CD14-positive monocyte (primary cell): ENCODE data around the gene RELN. TPM values are rescaled to one million over a fixed set of nuclear protein-coding genes. Genes with fewer than 3 reads are reported as not detected.

Experiments used
- DNase-seq, 3 donors: peaks; one replicate each; pipeline ENCODE4 v3.0.0-alpha.2; 2011 to 2022
- H2AFZ ChIP-seq: 2 replicates; pipeline ENCODE4 v1.6.0; 2012; ENCODE audit warnings: mild to moderate bottlenecking, low read depth, low read length, inconsistent platforms; ENCODE audit not compliant: insufficient read depth, poor library complexity, severe bottlenecking
- H3K27ac ChIP-seq, 2 donors: 1 replicate in 1 of 2; 2 replicates in 1 of 2; pipeline ENCODE4 v1.5.1; 2012 to 2013; ENCODE audit warnings: low read length in 2 of 2, control low read depth in 1 of 2, inconsistent platforms in 1 of 2, low read depth in 1 of 2, mild to moderate bottlenecking in 1 of 2
- H3K27me3 ChIP-seq, 2 donors: one replicate each; pipeline versions ENCODE4 v1.6.0 to v1.6.1; 2011 to 2013; ENCODE audit warnings: low read length in 2 of 2; ENCODE audit not compliant: control insufficient read depth in 2 of 2, insufficient read depth in 2 of 2
- H3K36me3 ChIP-seq, 2 donors: replicated peaks in 1 of 2; 1 replicate in 1 of 2; 2 replicates in 1 of 2; pipeline versions ENCODE4 v1.5.1 to v1.6.1; 2012 to 2013; ENCODE audit warnings: low read length in 2 of 2, control low read depth in 1 of 2, inconsistent platforms in 1 of 2, mild to moderate bottlenecking in 1 of 2; ENCODE audit not compliant: insufficient read depth in 2 of 2, control insufficient read depth in 1 of 2
- H3K4me1 ChIP-seq, 2 donors: 1 replicate in 1 of 2; 2 replicates in 1 of 2; pipeline versions ENCODE4 v1.5.1 to v1.6.1; 2012 to 2013; ENCODE audit warnings: low read length in 2 of 2, control low read depth in 1 of 2, inconsistent platforms in 1 of 2, mild to moderate bottlenecking in 1 of 2, moderate library complexity in 1 of 2; ENCODE audit not compliant: insufficient read depth in 2 of 2, control insufficient read depth in 1 of 2
- H3K4me2 ChIP-seq: replicated peaks from 2 replicates; pipeline ENCODE3; 2012; ENCODE audit warnings: low read length, moderate library complexity, mild to moderate bottlenecking; ENCODE audit not compliant: poor library complexity, severe bottlenecking; ENCODE audit errors: extremely low read depth
- H3K4me3 ChIP-seq, 3 experiments: fragments of 200-600 bp in 1 of 3; sonication (generic) in 1 of 3; replicated peaks in 1 of 3; 1 replicate in 2 of 3; 2 replicates in 1 of 3; pipeline ENCODE4 v1.5.1; 2011 to 2013; ENCODE audit warnings: low read length in 3 of 3, mild to moderate bottlenecking in 3 of 3, control low read depth in 2 of 3, low read depth in 2 of 3, inconsistent platforms in 1 of 3, moderate library complexity in 1 of 3
- H3K79me2 ChIP-seq: 2 replicates; pipeline ENCODE4 v1.6.0; 2012; ENCODE audit warnings: mild to moderate bottlenecking, control low read depth, inconsistent platforms, low read length, moderate library complexity; ENCODE audit not compliant: insufficient read depth
- H3K9ac ChIP-seq: 2 replicates; pipeline ENCODE4 v1.6.0; 2017; ENCODE audit warnings: low read length, mild to moderate bottlenecking; ENCODE audit not compliant: insufficient read depth, poor library complexity, severe bottlenecking
- H3K9me3 ChIP-seq, 2 donors: replicated peaks in 1 of 2; 1 replicate in 1 of 2; 2 replicates in 1 of 2; pipeline versions ENCODE4 v1.5.1 to v1.6.1; 2012 to 2013; ENCODE audit warnings: low read length in 2 of 2, control low read depth in 1 of 2; ENCODE audit not compliant: control insufficient read depth in 1 of 2, insufficient read depth in 1 of 2
- H4K20me1 ChIP-seq: 2 replicates; pipeline ENCODE4 v1.6.0; 2012; ENCODE audit warnings: mild to moderate bottlenecking, low read length, control low read depth, moderate library complexity; ENCODE audit not compliant: insufficient read depth
- H3K27ac Mint-ChIP-seq, 7 donors: one replicate each; pipeline ENCODE4 v1.8.0; 2020; ENCODE audit warnings: mild to moderate bottlenecking in 7 of 7, mixed read lengths in 7 of 7, moderate library complexity in 6 of 7, inconsistent platforms in 2 of 7
- H3K27me3 Mint-ChIP-seq, 3 donors: one replicate each; pipeline ENCODE4 v1.8.0; 2021 to 2022; ENCODE audit warnings: low read depth in 3 of 3, mild to moderate bottlenecking in 3 of 3, mixed read lengths in 3 of 3, moderate library complexity in 3 of 3, inconsistent platforms in 1 of 3
- H3K36me3 Mint-ChIP-seq, 2 donors: one replicate each; pipeline ENCODE4 v1.8.0; 2020; ENCODE audit warnings: mixed read lengths in 2 of 2, inconsistent platforms in 1 of 2, mild to moderate bottlenecking in 1 of 2
- H3K4me1 Mint-ChIP-seq: one replicate; pipeline ENCODE4 v1.8.0; 2020; ENCODE audit warnings: mild to moderate bottlenecking, mixed read lengths
- H3K4me3 Mint-ChIP-seq, 2 donors: one replicate each; pipeline ENCODE4 v1.8.0; 2020; ENCODE audit warnings: mild to moderate bottlenecking in 2 of 2, mixed read lengths in 2 of 2, moderate library complexity in 1 of 2
- H3K9me3 Mint-ChIP-seq, 7 donors: one replicate each; pipeline ENCODE4 v1.8.0; 2020 to 2022; ENCODE audit warnings: mixed read lengths in 7 of 7, mild to moderate bottlenecking in 6 of 7, moderate library complexity in 6 of 7, inconsistent platforms in 2 of 7
- CTCF ChIP-seq: fragments of 200-600 bp; IDR thresholded peaks from one replicate; pipeline ENCODE4 v1.8.0; 2022; ENCODE audit warnings: antibody characterized with exemption, mild to moderate bottlenecking
- WGBS: methylation state at CpG from one replicate; pipeline ENCODE4 v1.1.5; 2013; ENCODE audit warnings: missing lambda C conversion rate; ENCODE audit not compliant: insufficient coverage; 5-methylcytosine and 5-hydroxymethylcytosine counted together
- intact Hi-C, 2 donors: fragments of 100-400 bp; cut with micrococcal nuclease; formaldehyde crosslinking; loops; one replicate each; pipeline versions ENCODE4 v1.15.0 to v1.15.1; 2023
- polyA plus RNA-seq, 3 donors: library from polyadenylated mRNA; depleted of rRNA in 1 of 3; unstranded in 2 of 3; stranded (reverse) in 1 of 3; fragments of 300-500 nt in 2 of 3; fragments of >200 nt in 1 of 3; fragmentation: Illumina TruSeq in 2 of 3; gene quantifications; 1 replicate in 2 of 3; 2 replicates in 1 of 3; pipeline ENCODE4 v1.2.3, GENCODE V29; 2012 to 2021

The RELN gene
- polyA plus RNA-seq, 3 donors = not detected

GRCh38 chr7:103560136-103560535, 429.3 kb downstream of the RELN start:
- no peaks in the 10 kb centered on the region for H4K20me1 ChIP-seq
- no peaks in the 10 kb centered on the region for H3K27me3 ChIP-seq
- no peak overlapping the region for H3K27ac Mint-ChIP-seq
- no peak overlapping the region for H3K4me3 Mint-ChIP-seq
- no peaks in the 10 kb centered on the region for H3K79me2 ChIP-seq
- no peaks in the 10 kb centered on the region for H3K4me1 Mint-ChIP-seq
- H3K36me3 Mint-ChIP-seq = no peaks in the 10 kb centered on the region
- no CpG with 5 or more reads among the region's 1 CpG for WGBS
- intact Hi-C loops = loop anchor here in 1 of 2 donors (10.0 kb wide), 1 partner anchor 1355 kb away; no protein-coding TSS in a partner anchor
- no peak for DNase-seq
- no peak overlapping the region for H3K27ac ChIP-seq
- H3K4me2 ChIP-seq = no peak overlapping the region
- H3K27me3 Mint-ChIP-seq = peaks cover 0 to 3% (median 0%) of the 10 kb centered on the region in 3 donors
- H3K36me3 ChIP-seq = no peaks in the 10 kb centered on the region
- H2AFZ ChIP-seq = no peak overlapping the region
- H3K9me3 Mint-ChIP-seq = no peaks in the 10 kb centered on the region
- H3K4me1 ChIP-seq = no peaks in the 10 kb centered on the region
- no peaks in the 10 kb centered on the region for H3K9me3 ChIP-seq
- no peak overlapping the region for H3K4me3 ChIP-seq
- H3K9ac ChIP-seq = no peak overlapping the region
- TF ChIP-seq CTCF = no peak

GRCh38 chr7:103551016-103551415, 438.4 kb downstream of the RELN start:
- no peak overlapping the region for H3K4me3 ChIP-seq
- no peaks in the 10 kb centered on the region for H3K4me1 ChIP-seq
- no peak overlapping the region for H3K27ac Mint-ChIP-seq
- H3K27me3 Mint-ChIP-seq = peaks cover 0 to 3% (median 1%) of the 10 kb centered on the region in 3 donors
- H3K9ac ChIP-seq = no peak overlapping the region
- no peaks in the 10 kb centered on the region for H3K27me3 ChIP-seq
- no peaks in the 10 kb centered on the region for H3K36me3 Mint-ChIP-seq
- DNase-seq = no peak
- peaks cover 0 to 3% (median 0%) of the 10 kb centered on the region in 7 donors for H3K9me3 Mint-ChIP-seq
- no peak overlapping the region for H3K4me2 ChIP-seq
- H3K27ac ChIP-seq = no peak overlapping the region
- no peaks in the 10 kb centered on the region for H3K36me3 ChIP-seq
- H3K4me3 Mint-ChIP-seq = no peak overlapping the region
- H2AFZ ChIP-seq = no peak overlapping the region
- no peaks in the 10 kb centered on the region for H3K79me2 ChIP-seq
- intact Hi-C loops = no loop called here
- no peaks in the 10 kb centered on the region for H3K9me3 ChIP-seq
- 93% methylated on average over 5 of the region's 12 CpGs for WGBS
- H3K4me1 Mint-ChIP-seq = no peaks in the 10 kb centered on the region
- H4K20me1 ChIP-seq = no peaks in the 10 kb centered on the region
- TF ChIP-seq CTCF = no peak
